C4-2B (cell line): Measurements from ENCODE around the gene BLM.

Source experiments
- H3K27ac ChIP-seq: fragments of 450-650 bp; 2 replicates; pipeline ENCODE4 v1.5.1; 2017
- ZFX ChIP-seq: fragments of 450-650 bp; IDR thresholded peaks from 2 replicates; pipeline ENCODE4 v1.6.1; 2017
- TF ChIP-seq, protein P1 (sequence below): fragments of 450-650 bp; conservative IDR thresholded peaks from 2 replicates; pipeline ENCODE4 v1.5.1; 2017; ENCODE audit warnings: mild to moderate bottlenecking

The BLM gene

DNA sequence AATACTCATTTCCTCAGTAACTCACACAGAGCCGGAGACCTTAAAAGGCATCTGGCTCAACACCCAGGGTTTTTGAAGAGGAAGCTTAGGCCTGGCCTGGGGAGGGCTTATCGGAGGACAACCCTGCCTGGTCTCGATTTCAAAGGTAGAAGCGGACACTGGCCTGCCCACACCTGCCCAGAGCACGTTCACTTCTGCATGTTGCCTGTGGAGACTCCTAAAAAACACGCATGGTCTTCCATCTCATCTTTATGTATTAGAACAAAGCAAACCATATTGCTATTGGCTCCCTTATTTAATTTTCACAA lies 95.8 kb downstream of the BLM start:
- TF ChIP-seq, protein P1, sequence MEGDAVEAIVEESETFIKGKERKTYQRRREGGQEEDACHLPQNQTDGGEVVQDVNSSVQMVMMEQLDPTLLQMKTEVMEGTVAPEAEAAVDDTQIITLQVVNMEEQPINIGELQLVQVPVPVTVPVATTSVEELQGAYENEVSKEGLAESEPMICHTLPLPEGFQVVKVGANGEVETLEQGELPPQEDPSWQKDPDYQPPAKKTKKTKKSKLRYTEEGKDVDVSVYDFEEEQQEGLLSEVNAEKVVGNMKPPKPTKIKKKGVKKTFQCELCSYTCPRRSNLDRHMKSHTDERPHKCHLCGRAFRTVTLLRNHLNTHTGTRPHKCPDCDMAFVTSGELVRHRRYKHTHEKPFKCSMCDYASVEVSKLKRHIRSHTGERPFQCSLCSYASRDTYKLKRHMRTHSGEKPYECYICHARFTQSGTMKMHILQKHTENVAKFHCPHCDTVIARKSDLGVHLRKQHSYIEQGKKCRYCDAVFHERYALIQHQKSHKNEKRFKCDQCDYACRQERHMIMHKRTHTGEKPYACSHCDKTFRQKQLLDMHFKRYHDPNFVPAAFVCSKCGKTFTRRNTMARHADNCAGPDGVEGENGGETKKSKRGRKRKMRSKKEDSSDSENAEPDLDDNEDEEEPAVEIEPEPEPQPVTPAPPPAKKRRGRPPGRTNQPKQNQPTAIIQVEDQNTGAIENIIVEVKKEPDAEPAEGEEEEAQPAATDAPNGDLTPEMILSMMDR = no peak
- no peak for TF ChIP-seq ZFX
- H3K27ac ChIP-seq = no peak overlapping the region

DNA sequence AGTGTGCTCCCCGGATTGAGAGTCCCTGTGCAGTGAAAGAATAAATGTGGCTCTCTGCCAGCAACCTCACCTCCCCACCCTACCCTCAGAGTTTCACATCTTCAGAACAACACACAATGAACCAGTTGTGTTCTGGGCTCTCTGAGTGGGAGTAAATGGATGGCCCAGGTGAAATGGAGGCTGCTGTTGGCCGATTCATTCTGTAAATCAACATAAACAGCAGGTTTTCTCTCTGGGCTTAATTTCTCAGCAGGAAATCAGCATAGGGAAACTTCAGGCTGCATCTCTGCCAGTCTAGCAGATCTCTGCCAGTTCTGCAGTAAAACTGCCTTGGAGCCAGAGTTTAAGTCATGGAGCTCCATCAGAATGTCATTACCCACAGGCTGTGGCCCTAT lies 96.6 kb downstream of the BLM start:
- no peak overlapping the region for H3K27ac ChIP-seq
- TF ChIP-seq, protein P1 = no peak
- no peak for TF ChIP-seq ZFX

DNA sequence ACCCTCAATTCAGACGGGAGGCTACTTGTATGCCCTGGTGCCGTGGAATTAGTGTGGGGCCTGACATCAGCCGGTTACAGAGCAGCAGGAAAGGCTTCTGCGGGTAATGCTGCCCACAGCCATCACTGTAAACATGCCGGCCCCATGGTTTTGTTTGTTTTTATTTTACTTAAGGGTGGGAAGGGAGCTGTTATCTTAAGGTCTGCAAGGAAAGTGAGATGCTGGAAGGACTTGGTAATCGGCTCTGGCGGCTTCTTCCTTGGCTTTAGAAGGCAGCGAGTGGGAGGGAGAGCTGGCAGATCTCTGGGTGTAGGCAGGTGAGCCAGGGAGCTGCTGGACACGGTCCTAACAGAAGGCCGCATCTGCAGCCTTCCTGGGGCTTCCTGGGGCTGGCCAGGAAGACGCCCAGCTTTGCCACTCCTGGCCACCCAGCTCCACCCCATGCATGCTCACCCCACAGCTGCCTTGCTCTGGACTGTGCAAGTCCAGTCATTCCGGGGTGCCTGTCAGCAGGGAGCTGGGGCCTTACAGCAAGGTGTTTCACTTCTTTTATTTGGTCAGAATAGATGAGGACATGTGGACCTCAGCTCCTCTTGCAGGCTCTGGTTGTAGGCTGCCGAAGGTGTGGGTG lies 97.2 kb downstream of the BLM start:
- TF ChIP-seq ZFX = no peak
- no peak overlapping the region for H3K27ac ChIP-seq

DNA sequence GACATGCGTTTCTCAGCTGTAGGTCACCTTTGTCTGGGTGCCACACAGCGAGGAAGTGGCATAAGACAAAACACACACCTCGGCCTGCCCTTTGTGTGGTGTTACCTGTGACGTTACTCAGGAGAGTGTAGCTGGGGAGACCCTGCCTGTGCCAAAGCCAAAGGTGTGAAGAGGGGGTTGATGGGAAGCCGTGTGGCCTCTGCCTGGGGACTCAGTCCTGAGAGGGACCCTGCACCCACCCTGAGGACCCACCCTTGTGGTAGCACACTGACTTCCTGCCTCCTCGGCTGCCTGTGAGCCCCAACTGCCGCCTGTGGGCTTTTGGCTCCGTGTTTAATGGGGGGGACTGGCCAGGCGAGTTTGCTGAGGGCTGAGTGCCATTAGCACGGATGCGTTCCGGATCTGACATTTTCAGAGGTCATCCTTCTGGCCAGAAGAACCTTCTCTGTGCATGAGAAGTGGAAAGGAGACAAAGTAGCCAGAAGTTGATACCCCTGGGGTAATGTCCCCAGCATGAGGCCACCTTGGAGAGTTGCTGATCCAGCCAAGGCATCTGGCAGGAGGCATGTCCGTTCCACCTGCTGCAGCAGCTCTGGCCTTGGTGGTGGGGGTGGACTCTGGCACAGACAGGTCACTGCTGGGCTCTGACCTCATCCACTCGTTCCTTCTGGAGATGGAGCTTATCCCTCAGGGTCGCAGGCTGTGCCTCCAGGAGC lies 99.4 kb downstream of the BLM start:
- TF ChIP-seq, protein P1 = no peak
- no peak for TF ChIP-seq ZFX
- no peak overlapping the region for H3K27ac ChIP-seq

DNA sequence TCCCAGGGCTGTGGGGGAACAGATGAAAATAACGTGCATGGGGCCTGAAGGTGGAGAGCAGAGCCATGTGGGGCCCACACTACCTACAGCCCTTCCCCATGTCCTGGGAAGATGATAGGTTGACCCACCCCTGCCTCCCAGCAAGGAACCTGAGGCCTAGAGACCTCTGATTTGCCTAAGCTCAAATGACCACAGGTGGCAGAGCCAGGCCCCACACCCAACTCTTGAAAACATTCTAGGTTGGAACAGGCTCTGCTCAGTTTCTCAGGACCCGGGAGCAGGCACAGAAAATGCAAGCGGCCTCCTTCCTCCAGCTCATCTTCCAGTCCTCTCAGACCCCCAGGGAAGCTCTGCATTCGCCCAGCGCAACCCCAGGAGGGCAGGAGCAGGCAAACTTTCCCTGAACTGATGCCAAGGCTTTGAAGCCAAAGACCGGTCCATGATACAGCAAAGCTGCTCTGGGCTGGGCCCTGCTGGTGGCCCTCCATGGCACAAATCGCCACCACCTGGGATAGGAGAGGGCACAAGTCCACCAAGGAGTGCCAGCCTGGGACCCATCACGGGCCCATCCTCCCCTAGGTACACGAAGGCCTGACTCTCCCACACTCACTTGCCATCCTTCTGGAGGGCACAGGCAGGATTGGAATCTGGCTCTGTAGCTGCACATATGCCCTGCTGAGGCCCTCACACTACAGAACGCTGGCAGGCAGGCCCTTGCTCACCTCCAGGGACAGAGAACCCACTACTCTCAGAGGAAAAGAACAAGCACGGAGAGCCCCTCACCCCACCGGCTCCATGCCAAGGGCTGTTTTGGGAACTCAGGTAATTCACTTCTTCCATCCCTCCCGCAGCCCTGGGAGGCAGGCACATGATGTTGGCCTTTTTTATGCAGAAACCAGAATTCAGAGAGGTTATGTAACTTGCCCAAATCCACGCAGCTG lies 100.2 kb downstream of the BLM start:
- no peak overlapping the region for H3K27ac ChIP-seq
- TF ChIP-seq ZFX = no peak
- TF ChIP-seq, protein P1 = no peak

DNA sequence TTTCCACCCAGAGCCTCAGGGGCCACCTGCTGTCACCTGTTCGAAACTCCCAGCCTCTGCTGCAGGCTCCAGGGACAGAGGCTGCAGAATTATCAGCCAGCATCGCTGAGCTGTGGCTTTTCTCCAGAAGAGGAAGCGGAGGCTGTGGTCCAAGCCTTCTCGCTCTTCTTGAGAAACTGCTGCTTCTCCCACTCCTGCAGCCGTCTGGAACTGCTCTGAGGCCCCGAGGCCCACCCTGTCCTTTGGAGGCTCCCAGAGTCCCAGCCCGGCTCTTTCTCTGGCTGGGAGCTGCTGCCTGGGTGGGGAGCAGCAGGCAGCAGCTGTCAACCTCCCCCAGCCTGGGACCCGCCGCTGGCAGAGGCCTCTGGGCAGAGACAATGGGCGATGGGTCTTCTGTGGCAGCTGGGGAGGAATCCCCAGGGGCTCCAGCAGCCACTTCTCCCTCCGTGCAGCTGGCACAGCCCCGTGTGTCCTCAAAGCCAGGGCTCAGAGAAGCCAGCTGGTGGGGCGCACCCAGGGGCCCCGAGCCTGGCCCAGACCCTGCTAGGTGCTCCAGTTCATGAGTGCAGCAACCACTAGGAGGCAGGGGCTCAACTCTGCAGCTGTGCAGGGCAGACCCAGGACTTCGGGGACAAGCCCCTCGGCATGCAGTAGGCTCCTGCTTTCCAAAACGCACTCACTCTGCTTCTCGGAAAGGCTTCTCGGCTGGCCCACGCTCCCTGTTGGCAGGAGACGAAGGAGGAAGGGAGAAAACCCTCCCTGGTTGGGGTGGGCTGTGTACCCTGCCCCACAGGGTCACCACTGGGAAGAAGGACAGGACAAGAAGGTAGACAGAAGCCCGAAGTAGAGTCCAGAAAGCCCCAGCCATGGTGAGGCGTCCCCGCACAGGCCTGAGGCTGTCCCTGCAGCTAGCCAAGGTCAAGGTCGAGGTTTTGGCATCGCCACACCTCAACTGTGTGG lies 101.4 kb downstream of the BLM start:
- H3K27ac ChIP-seq = no peak overlapping the region
- TF ChIP-seq ZFX = no peak
- TF ChIP-seq, protein P1 = no peak

DNA sequence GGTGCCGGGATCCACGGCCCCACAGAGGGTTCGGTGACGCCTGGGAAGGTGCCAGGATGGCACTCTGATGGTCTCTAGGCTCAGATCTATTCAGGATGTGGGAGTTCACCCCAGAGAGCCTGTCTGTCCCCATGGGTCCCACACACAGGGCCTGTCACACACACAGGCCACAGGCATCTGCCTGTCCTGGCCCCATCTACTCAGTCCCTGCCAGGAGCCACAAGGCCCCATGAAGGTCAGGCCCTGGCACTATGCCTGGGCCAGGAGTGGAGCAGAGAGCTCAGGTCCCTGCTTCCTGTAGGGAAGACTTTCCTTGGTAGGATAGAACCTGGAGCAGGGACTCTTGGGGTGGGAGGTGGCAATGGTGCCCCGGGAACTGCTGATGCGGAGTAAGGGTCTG lies 102.2 kb downstream of the BLM start:
- no peak overlapping the region for H3K27ac ChIP-seq
- no peak for TF ChIP-seq ZFX
- TF ChIP-seq, protein P1 = no peak
